Endothelial cell of umbilical vein (primary cell): ENCODE measurements around the gene MYOF.

Source experiments
- CTCF ChIP-seq, 2 donors: IDR thresholded peaks; 1 replicate in 1 of 2; 2 replicates in 1 of 2; pipeline ENCODE4 v1.5.1; 2011; ENCODE audit warnings: low read length in 2 of 2, mild to moderate bottlenecking in 2 of 2, moderate library complexity in 2 of 2, control low read depth in 1 of 2, inconsistent platforms in 1 of 2, low read depth in 1 of 2; ENCODE audit not compliant: insufficient read depth in 1 of 2; ENCODE audit errors: extremely low read depth in 1 of 2
- POLR2A ChIP-seq: IDR thresholded peaks from 2 replicates; pipeline ENCODE4 v1.6.1; 2012; ENCODE audit warnings: low read depth, mild to moderate bottlenecking, control low read depth, low read length

DNA sequence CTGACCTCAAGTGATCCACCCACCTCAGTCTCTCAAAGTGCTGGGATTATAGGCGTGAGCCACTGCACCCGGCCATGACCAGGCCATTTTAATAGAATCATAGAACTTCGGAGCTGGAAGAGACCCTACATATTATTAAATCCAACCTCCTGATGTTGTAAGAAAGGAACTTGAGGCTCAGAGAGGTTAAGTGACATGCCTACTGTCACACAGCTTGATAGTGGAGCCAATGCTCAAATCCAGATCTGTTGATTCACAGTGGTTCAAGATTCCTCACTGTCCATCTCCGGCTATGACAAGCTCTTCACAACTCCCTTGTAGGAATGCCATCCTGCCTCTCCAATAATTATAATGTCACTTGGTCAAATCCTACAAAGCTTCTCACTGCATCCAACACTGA, 65.3 kb downstream of the MYOF start:
- TF ChIP-seq CTCF (IDR thresholded peaks at IDR 0.05; ENCODE audit: extremely low read depth in 1 of 2, insufficient read depth in 1 of 2, low read depth in 1 of 2, low read length in 2 of 2) (no peak), POLR2A (no peak)
